HFFc6 (cell line): Measurements from ENCODE around the gene ZNF136. TPM values are rescaled to one million over a fixed set of nuclear protein-coding genes. Genes with fewer than 3 reads are reported as not detected.
A peak's percentile ranks its signal among the peaks of the same experiment; 100 is the strongest.

ENCODE experiments used
- DNase-seq: peaks from one replicate; pipeline ENCODE4 v3.0.0-alpha.2; 2018
- H3K27ac Mint-ChIP-seq: 2 replicates; pipeline ENCODE4 v1.8.0; 2020; ENCODE audit warnings: mild to moderate bottlenecking, mixed read lengths
- H3K27me3 Mint-ChIP-seq: 2 replicates; pipeline ENCODE4 v1.8.0; 2021; ENCODE audit warnings: mild to moderate bottlenecking, moderate library complexity, mixed read lengths; ENCODE audit not compliant: insufficient read depth
- H3K36me3 Mint-ChIP-seq: 2 replicates; pipeline ENCODE4 v1.8.0; 2021; ENCODE audit warnings: low read depth, mixed read lengths
- H3K4me1 Mint-ChIP-seq: 2 replicates; pipeline ENCODE4 v1.8.0; 2020; ENCODE audit warnings: low read depth, mixed read lengths
- H3K4me3 Mint-ChIP-seq: 2 replicates; pipeline ENCODE4 v1.8.0; 2020; ENCODE audit warnings: mild to moderate bottlenecking, moderate library complexity, mixed read lengths
- H3K9me3 Mint-ChIP-seq: 2 replicates; pipeline ENCODE4 v1.8.0; 2020; ENCODE audit warnings: mild to moderate bottlenecking, mixed read lengths
- total RNA-seq, 6 experiments: library from RNA; stranded (reverse); fragmentation: NEBNext Ultra II Directional; extraction: Animal tissue kit (Norgen Biotek cat#: 25700); gene quantifications; 2 replicates in 1 of 6; 3 replicates in 5 of 6; pipeline ENCODE4 v1.2.3, GENCODE V29; 2021
- TF ChIP-seq, protein P1 (sequence below): fragments of 200-600 bp; sonication (generic); IDR thresholded peaks from 2 replicates; pipeline ENCODE4 v1.5.0; 2021; ENCODE audit warnings: antibody characterized with exemption, mild to moderate bottlenecking

ZNF136 gene
- total RNA-seq, 6 experiments from 2014 or later: 2.3 to 6.9 (median 3.0) TPM

DNA sequence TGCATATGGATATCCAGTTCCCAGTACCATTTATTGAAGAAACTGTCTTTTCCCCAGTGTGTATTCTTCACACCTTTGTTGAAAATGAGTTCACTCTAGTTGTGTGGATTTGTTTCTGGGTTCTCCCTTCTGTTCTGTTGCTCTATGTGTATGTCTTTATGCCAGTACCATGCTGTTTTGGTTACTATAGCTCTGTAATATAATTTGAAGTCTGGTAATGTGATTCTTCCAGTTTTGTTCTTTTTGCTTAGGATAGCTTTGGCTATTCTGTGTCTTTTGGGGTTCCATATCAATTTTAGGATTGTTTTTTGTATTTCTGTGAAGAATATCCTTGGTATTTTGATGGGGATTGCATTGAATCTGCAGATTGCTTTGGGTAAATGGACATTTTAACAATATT is 35.2 kb downstream of the ZNF136 start:
- peaks cover 51% of the 10 kb centered on the region for H3K36me3 Mint-ChIP-seq
- peaks cover 4% of the 10 kb centered on the region for H3K27me3 Mint-ChIP-seq
- H3K27ac Mint-ChIP-seq: no peak overlapping the region
- H3K9me3 Mint-ChIP-seq: peaks cover 83% of the 10 kb centered on the region
- H3K4me3 Mint-ChIP-seq: no peak overlapping the region
- TF ChIP-seq, protein P1, sequence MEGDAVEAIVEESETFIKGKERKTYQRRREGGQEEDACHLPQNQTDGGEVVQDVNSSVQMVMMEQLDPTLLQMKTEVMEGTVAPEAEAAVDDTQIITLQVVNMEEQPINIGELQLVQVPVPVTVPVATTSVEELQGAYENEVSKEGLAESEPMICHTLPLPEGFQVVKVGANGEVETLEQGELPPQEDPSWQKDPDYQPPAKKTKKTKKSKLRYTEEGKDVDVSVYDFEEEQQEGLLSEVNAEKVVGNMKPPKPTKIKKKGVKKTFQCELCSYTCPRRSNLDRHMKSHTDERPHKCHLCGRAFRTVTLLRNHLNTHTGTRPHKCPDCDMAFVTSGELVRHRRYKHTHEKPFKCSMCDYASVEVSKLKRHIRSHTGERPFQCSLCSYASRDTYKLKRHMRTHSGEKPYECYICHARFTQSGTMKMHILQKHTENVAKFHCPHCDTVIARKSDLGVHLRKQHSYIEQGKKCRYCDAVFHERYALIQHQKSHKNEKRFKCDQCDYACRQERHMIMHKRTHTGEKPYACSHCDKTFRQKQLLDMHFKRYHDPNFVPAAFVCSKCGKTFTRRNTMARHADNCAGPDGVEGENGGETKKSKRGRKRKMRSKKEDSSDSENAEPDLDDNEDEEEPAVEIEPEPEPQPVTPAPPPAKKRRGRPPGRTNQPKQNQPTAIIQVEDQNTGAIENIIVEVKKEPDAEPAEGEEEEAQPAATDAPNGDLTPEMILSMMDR: no peak
- H3K4me1 Mint-ChIP-seq: no peaks in the 10 kb centered on the region
- no peak for DNase-seq

DNA sequence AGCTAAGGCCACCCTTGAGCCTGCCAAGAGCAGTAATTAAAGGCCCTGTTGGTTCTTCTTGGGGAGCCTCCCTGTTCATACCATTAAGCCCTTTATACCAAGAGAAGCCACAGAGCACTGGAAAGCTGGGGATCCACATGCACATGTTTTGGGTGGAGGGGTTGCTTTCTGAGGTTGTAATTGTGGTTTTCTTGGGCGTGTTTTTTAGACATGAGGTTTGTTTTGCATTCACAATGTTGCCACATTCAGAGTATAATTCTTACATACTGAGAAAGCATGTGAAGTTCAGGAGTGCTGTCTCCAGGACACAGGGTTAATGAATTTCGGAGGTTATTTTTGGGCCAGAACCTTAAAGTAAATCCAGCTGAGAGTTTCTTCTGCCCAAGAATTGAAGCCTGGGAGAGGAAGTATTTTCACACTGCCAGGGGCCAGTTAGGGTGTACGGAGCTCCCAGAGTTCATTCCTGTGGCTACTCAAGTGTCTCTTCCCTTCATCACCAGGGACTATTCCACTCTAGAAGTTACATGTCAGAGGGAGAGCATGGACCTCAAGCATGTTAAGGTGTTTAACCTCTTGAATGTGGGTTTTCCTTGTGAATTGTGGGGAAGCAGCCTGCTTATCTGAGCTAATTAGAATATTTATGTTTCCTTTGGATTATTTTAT is 37.0 kb downstream of the ZNF136 start:
- no peak for DNase-seq
- Mint-ChIP-seq H3K4me1 (no peaks in the 10 kb centered on the region), H3K36me3 (peaks cover 46% of the 10 kb centered on the region), H3K9me3 (peaks cover 83% of the 10 kb centered on the region), H3K27ac (no peak overlapping the region), H3K4me3 (no peak overlapping the region), H3K27me3 (peaks cover 6% of the 10 kb centered on the region)
- TF ChIP-seq, protein P1: no peak

DNA sequence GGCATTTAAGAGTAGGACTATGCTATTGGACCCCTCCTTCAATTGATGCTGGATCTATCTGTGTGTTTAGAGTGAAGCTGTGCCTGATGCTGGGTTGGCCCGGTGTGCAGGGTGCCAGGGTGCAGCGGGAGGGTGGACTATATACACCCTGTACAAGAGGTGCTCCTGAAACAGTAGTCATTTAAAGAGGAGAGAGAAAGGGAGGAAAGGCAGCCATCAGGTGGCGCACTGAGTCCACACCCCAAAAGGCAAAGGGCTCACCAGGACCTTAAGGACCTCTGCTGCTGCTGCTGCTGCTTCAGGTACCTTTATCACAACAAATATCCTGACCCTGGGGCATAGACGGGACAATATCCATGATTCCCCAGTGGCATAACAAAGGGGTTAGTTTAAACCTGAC is 39.4 kb downstream of the ZNF136 start:
- Mint-ChIP-seq H3K9me3 (peaks cover 84% of the 10 kb centered on the region), H3K4me3 (no peak overlapping the region), H3K27me3 (peaks cover 5% of the 10 kb centered on the region), H3K4me1 (no peaks in the 10 kb centered on the region), H3K27ac (no peak overlapping the region), H3K36me3 (peaks cover 44% of the 10 kb centered on the region)
- DNase-seq: no peak
- TF ChIP-seq, protein P1: peak; percentile 28; the same call in 1 of the 2 replicates

DNA sequence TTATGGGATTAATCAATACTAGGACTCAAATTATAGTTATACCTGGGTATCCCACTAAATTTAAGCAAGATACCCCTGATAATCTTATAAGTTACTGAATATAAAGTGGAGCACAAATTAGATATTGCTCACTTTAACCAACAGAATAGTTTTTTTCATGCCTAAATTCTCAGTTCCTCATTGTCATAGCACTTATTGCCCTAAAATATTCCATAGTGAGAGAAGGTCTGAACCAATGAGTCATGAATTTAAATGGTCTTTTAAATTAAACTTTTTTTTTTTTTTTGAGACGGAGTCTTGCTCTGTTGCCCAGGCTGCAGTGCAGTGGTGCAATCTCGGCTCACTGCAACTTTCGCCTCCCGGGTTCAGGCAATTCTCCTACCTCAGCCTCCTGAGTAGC is 42.4 kb downstream of the ZNF136 start:
- H3K4me3 Mint-ChIP-seq: no peak overlapping the region
- no peak for DNase-seq
- no peaks in the 10 kb centered on the region for H3K4me1 Mint-ChIP-seq
- TF ChIP-seq, protein P1: no peak
- no peak overlapping the region for H3K27ac Mint-ChIP-seq
- H3K27me3 Mint-ChIP-seq: peaks cover 5% of the 10 kb centered on the region
- peaks cover 86% of the 10 kb centered on the region for H3K9me3 Mint-ChIP-seq
- H3K36me3 Mint-ChIP-seq: peaks cover 49% of the 10 kb centered on the region

DNA sequence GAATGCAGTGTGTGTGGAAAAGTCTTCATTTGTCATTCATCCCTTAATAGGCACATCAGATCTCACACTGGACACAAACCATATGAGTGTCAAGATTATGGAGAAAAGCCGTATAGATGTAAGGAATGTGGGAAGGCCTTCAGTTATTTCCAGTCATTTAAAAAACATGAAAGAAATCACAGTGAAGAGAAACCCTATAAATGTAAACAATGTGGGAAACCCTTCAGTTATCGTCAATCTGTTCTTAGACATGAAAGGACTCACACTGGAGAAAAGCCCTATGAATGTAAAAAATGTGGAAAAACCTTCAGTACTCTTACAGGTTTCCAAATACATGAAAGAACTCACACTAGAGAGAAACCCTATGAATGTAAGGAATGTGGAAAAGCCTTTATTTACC is 45.3 kb downstream of the ZNF136 start:
- TF ChIP-seq, protein P1: no peak
- H3K27ac Mint-ChIP-seq: no peak overlapping the region
- DNase-seq: no peak
- H3K36me3 Mint-ChIP-seq: peaks cover 50% of the 10 kb centered on the region
- no peak overlapping the region for H3K4me3 Mint-ChIP-seq
- no peaks in the 10 kb centered on the region for H3K4me1 Mint-ChIP-seq
- peaks cover 4% of the 10 kb centered on the region for H3K27me3 Mint-ChIP-seq
- H3K9me3 Mint-ChIP-seq: peaks cover 94% of the 10 kb centered on the region
